ENCODE data around the gene PALD1.

- TF ChIP-seq EZH2 (IDR thresholded peaks at IDR 0.05; ENCODE audit: low read depth, unreplicated experiment), result no peak
- no peak for TF ChIP-seq EZH2phosphoT487 (IDR thresholded peaks at IDR 0.05; ENCODE audit: unreplicated experiment)
- TF ChIP-seq, protein P1, sequence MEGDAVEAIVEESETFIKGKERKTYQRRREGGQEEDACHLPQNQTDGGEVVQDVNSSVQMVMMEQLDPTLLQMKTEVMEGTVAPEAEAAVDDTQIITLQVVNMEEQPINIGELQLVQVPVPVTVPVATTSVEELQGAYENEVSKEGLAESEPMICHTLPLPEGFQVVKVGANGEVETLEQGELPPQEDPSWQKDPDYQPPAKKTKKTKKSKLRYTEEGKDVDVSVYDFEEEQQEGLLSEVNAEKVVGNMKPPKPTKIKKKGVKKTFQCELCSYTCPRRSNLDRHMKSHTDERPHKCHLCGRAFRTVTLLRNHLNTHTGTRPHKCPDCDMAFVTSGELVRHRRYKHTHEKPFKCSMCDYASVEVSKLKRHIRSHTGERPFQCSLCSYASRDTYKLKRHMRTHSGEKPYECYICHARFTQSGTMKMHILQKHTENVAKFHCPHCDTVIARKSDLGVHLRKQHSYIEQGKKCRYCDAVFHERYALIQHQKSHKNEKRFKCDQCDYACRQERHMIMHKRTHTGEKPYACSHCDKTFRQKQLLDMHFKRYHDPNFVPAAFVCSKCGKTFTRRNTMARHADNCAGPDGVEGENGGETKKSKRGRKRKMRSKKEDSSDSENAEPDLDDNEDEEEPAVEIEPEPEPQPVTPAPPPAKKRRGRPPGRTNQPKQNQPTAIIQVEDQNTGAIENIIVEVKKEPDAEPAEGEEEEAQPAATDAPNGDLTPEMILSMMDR (conservative IDR thresholded peaks at IDR 0.05; ENCODE audit: low read depth in 2 of 2), result no peak
- no peak for TF ChIP-seq JUNB (IDR thresholded peaks at IDR 0.05; ENCODE audit: unreplicated experiment)
- no peak for TF ChIP-seq CREB1 (CRISPR knock-in tag; IDR thresholded peaks at IDR 0.05; ENCODE audit: low read depth)
- no peak for TF ChIP-seq POLR2AphosphoS5 (IDR thresholded peaks at IDR 0.05; ENCODE audit: low read depth)
- TF ChIP-seq, protein P2, sequence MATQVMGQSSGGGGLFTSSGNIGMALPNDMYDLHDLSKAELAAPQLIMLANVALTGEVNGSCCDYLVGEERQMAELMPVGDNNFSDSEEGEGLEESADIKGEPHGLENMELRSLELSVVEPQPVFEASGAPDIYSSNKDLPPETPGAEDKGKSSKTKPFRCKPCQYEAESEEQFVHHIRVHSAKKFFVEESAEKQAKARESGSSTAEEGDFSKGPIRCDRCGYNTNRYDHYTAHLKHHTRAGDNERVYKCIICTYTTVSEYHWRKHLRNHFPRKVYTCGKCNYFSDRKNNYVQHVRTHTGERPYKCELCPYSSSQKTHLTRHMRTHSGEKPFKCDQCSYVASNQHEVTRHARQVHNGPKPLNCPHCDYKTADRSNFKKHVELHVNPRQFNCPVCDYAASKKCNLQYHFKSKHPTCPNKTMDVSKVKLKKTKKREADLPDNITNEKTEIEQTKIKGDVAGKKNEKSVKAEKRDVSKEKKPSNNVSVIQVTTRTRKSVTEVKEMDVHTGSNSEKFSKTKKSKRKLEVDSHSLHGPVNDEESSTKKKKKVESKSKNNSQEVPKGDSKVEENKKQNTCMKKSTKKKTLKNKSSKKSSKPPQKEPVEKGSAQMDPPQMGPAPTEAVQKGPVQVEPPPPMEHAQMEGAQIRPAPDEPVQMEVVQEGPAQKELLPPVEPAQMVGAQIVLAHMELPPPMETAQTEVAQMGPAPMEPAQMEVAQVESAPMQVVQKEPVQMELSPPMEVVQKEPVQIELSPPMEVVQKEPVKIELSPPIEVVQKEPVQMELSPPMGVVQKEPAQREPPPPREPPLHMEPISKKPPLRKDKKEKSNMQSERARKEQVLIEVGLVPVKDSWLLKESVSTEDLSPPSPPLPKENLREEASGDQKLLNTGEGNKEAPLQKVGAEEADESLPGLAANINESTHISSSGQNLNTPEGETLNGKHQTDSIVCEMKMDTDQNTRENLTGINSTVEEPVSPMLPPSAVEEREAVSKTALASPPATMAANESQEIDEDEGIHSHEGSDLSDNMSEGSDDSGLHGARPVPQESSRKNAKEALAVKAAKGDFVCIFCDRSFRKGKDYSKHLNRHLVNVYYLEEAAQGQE (IDR thresholded peaks at IDR 0.05; ENCODE audit: unreplicated experiment), result no peak
Measured at GRCh38 chr10:70557876-70558275, 79.3 kb downstream of the PALD1 start.
